B cell (primary cell): ENCODE results near the gene RAB31. TPM values are rescaled to one million over a fixed set of nuclear protein-coding genes. Genes with fewer than 3 reads are reported as not detected.
"Not testable (repeated sequence)": the region's sequence is repeated elsewhere in the genome, so short reads cannot be mapped to it uniquely, and the experiment has no call there.

Source experiments
- ATAC-seq: fragments of 200-7000 bp; cut with Tn5 transposase; one replicate; pipeline ENCODE4 v1.10.0; 2021; ENCODE audit warnings: low read depth, mild to moderate bottlenecking, moderate number of reproducible peaks, moderate library complexity
- CTCF ChIA-PET: fragments of 350-600 bp; sonication (Branson Sonifier 250); formaldehyde crosslinking; loops from one replicate; lab custom pipeline; 2021; ENCODE audit warnings: antibody characterized with exemption, inconsistent platforms; lab: Charles Lee
- POLR2A ChIA-PET: fragments of 350-600 bp; sonication (Branson Sonifier 250); formaldehyde crosslinking; loops from one replicate; lab custom pipeline; 2021; ENCODE audit warnings: antibody characterized with exemption; lab: Charles Lee
- DNase-seq: peaks from one replicate; pipeline ENCODE4 v3.0.0; 2013
- H2AFZ ChIP-seq: 2 replicates; pipeline ENCODE4 v1.6.1; 2012; ENCODE audit warnings: mild to moderate bottlenecking, low read depth, low read length; ENCODE audit not compliant: insufficient read depth, poor library complexity, severe bottlenecking
- H3K27ac ChIP-seq, 2 donors: 1 replicate in 1 of 2; 2 replicates in 1 of 2; pipeline ENCODE4 v1.5.1; 2012 to 2013; ENCODE audit warnings: low read length in 2 of 2, mild to moderate bottlenecking in 2 of 2, moderate library complexity in 1 of 2
- H3K27me3 ChIP-seq, 4 experiments: fragments of 200-600 bp in 1 of 4; sonication (generic) in 1 of 4; replicated peaks in 1 of 4; 1 replicate in 2 of 4; 2 replicates in 2 of 4; pipeline versions ENCODE4 v1.6.1 to v1.7.0; 2013 to 2016; ENCODE audit warnings: low read length in 3 of 4, mild to moderate bottlenecking in 2 of 4, mixed read lengths in 1 of 4, moderate library complexity in 1 of 4; ENCODE audit not compliant: insufficient read depth in 4 of 4, control insufficient read depth in 3 of 4; ENCODE audit errors: control extremely low read depth in 1 of 4
- H3K36me3 ChIP-seq, 2 experiments: replicated peaks in 1 of 2; 1 replicate in 1 of 2; 2 replicates in 1 of 2; pipeline versions ENCODE4 v1.6.1 to v1.7.1; 2013; ENCODE audit warnings: low read length in 1 of 2; ENCODE audit not compliant: insufficient read depth in 2 of 2, control insufficient read depth in 1 of 2; ENCODE audit errors: control extremely low read depth in 1 of 2, extremely low read depth in 1 of 2
- H3K4me1 ChIP-seq, 2 donors: fragments of 200-600 bp in 1 of 2; sonication (generic) in 1 of 2; 1 replicate in 1 of 2; 2 replicates in 1 of 2; pipeline versions ENCODE4 v1.5.1 to v1.6.1; 2013 to 2017; ENCODE audit warnings: low read length in 2 of 2; ENCODE audit not compliant: control insufficient read depth in 2 of 2, insufficient read depth in 2 of 2
- H3K4me2 ChIP-seq: replicated peaks from 2 replicates; pipeline ENCODE3; 2012; ENCODE audit warnings: mild to moderate bottlenecking, low read depth, low read length; ENCODE audit not compliant: poor library complexity, severe bottlenecking
- H3K4me3 ChIP-seq, 5 experiments: fragments of 200-600 bp in 1 of 5; sonication (generic) in 1 of 5; 1 replicate in 3 of 5; 2 replicates in 2 of 5; pipeline versions ENCODE4 v1.5.1 to v1.7.0; 2011 to 2016; ENCODE audit warnings: low read length in 4 of 5, mild to moderate bottlenecking in 4 of 5, low read depth in 2 of 5, control low read depth in 1 of 5, moderate library complexity in 1 of 5; ENCODE audit not compliant: insufficient read depth in 1 of 5; ENCODE audit errors: control extremely low read depth in 1 of 5, extremely low read depth in 1 of 5
- H3K79me2 ChIP-seq: fragments of 200-600 bp; sonication (generic); one replicate; pipeline ENCODE4 v1.6.0; 2016; ENCODE audit warnings: low read length; ENCODE audit not compliant: control insufficient read depth, insufficient read depth
- H3K9ac ChIP-seq: fragments of 200-600 bp; sonication (generic); 2 replicates; pipeline ENCODE4 v1.6.1; 2017; ENCODE audit warnings: mild to moderate bottlenecking, low read length, moderate library complexity
- H3K9me3 ChIP-seq, 3 donors: one replicate each; pipeline versions ENCODE4 v1.6.1 to v1.7.1; 2013; ENCODE audit warnings: low read length in 2 of 3; ENCODE audit not compliant: control insufficient read depth in 2 of 3, insufficient read depth in 1 of 3; ENCODE audit errors: control extremely low read depth in 1 of 3
- H4K20me1 ChIP-seq: 2 replicates; pipeline ENCODE4 v1.6.0; 2012; ENCODE audit warnings: mild to moderate bottlenecking, low read length; ENCODE audit not compliant: insufficient read depth, control insufficient read depth, poor library complexity, severe bottlenecking
- H3K27ac Mint-ChIP-seq: one replicate; pipeline ENCODE4 v1.8.0; 2021; ENCODE audit warnings: mixed read lengths
- H3K27me3 Mint-ChIP-seq: one replicate; pipeline ENCODE4 v1.8.0; 2021; ENCODE audit warnings: mixed read lengths
- H3K4me1 Mint-ChIP-seq: one replicate; pipeline ENCODE4 v1.8.0; 2021; ENCODE audit warnings: mixed read lengths
- H3K4me3 Mint-ChIP-seq: one replicate; pipeline ENCODE4 v1.8.0; 2021; ENCODE audit warnings: mixed read lengths
- H3K9me3 Mint-ChIP-seq: one replicate; pipeline ENCODE4 v1.8.0; 2022; ENCODE audit warnings: mixed read lengths; ENCODE audit not compliant: insufficient read depth
- CTCF ChIP-seq: fragments of 200-600 bp; IDR thresholded peaks from one replicate; pipeline ENCODE4 v1.8.0; 2022; ENCODE audit warnings: antibody characterized with exemption, mild to moderate bottlenecking
- EZH2 ChIP-seq: IDR thresholded peaks from 2 replicates; pipeline ENCODE4 v1.6.1; 2012; ENCODE audit warnings: borderline replicate concordance, low read depth, mild to moderate bottlenecking, moderate library complexity, low read length; ENCODE audit not compliant: insufficient read depth, poor library complexity, severe bottlenecking
- whole genome bisulfite sequencing: methylation state at CpG from one replicate; pipeline ENCODE4 v1.1.5; 2013; ENCODE audit warnings: missing lambda C conversion rate; ENCODE audit not compliant: insufficient coverage; 5-methylcytosine and 5-hydroxymethylcytosine counted together
- intact Hi-C: fragments of 100-400 bp; cut with micrococcal nuclease; formaldehyde crosslinking; loops from one replicate; pipeline ENCODE4 v1.10.0; 2022
- polyA plus RNA-seq: library from polyadenylated mRNA; depleted of rRNA; stranded (reverse); fragments of >200 nt; gene quantifications from 2 replicates; pipeline ENCODE4 v1.2.3, GENCODE V29; 2012
- total RNA-seq, 2 donors: library from RNA; stranded (reverse); fragments of 120-200 nt in 1 of 2; gene quantifications; 1 replicate in 1 of 2; 2 replicates in 1 of 2; pipeline versions ENCODE4 v1.2.3 to v1.2.4, GENCODE V29; 2013 to 2022

RAB31 gene
- total and polyA plus RNA-seq, 2 donors (not counting 1 experiment from before 2014, with no cell fraction given) = 15.5 to 44.6 TPM

- H3K9ac ChIP-seq = no peak overlapping the region
- peak overlapping the region; percentile 12 for H3K4me2 ChIP-seq
- DNase-seq (peak; percentile 95), ATAC-seq (peak; percentile 95)
- no CpG with 5 or more reads among the region's 8 CpGs for WGBS
- no peak overlapping the region for H2AFZ ChIP-seq
- H4K20me1 ChIP-seq = no peaks in the 10 kb centered on the region
- H3K4me3 Mint-ChIP-seq = peak overlapping the region; percentile 40
- ChIA-PET POLR2A (no interaction called here), CTCF (interaction anchor here (0.6 to 2.6 kb wide), 10 partner anchors 10 to 240 kb away, joined by 3 to 16 read pairs (median 6); partner anchors contain the start of genes RAB31 and VAPA)
- peaks cover 12 to 15% of the 10 kb centered on the region in 2 donors for H3K4me1 ChIP-seq
- peaks cover 10% of the 10 kb centered on the region for H3K4me1 Mint-ChIP-seq
- intact Hi-C loops = loop anchor here (1.0 to 10.0 kb wide), 5 partner anchors 38 to 240 kb away; partner anchors contain the start of gene RALBP1
- H3K27me3 ChIP-seq = no peaks in the 10 kb centered on the region
- H3K79me2 ChIP-seq = no peaks in the 10 kb centered on the region
- H3K36me3 ChIP-seq = no peaks in the 10 kb centered on the region
- no peaks in the 10 kb centered on the region for H3K27me3 Mint-ChIP-seq
- peak overlapping the region; percentile 65 to 78 for H3K27ac ChIP-seq
- TF ChIP-seq CTCF (peak; percentile 65), EZH2 (no peak)
- peaks cover 0 to 5% (median 0%) of the 10 kb centered on the region in 3 donors for H3K9me3 ChIP-seq
- no peak overlapping the region for H3K4me3 ChIP-seq
- H3K9me3 Mint-ChIP-seq = no peaks in the 10 kb centered on the region
- peak overlapping the region; percentile 90 for H3K27ac Mint-ChIP-seq
Measured at GRCh38 chr18:9673296-9674251, 34.5 kb upstream of the RAB31 start.

DNA sequence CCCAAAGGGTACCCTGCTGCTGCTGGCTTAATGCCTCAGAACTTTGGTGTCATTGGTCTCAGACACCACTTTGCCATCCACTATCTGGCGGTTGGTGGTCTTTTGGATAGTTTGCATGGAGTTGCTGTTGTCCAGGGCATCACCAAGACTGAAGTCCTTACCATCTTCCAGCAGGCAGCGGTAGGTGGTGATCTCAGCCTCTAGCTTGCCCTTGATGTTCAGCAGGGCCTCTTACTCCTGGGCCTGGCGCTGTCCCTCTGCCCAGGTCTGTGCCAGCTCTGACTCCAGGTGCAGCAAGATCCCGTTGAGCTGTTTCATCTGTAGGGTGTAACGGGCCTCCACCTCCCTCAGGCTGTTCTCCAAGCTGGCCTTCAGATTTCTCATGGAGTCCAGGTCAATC lies 29.9 kb upstream of the RAB31 start:
- DNase-seq, H3K79me2 ChIP-seq, H3K4me2 ChIP-seq, H3K4me3 ChIP-seq, H3K27ac ChIP-seq, H4K20me1 ChIP-seq, ATAC-seq, H3K9me3 Mint-ChIP-seq, H3K4me1 Mint-ChIP-seq, H3K4me3 Mint-ChIP-seq, H2AFZ ChIP-seq, POLR2A ChIA-PET, H3K27me3 ChIP-seq, H3K9me3 ChIP-seq, H3K9ac ChIP-seq, CTCF ChIA-PET, H3K27ac Mint-ChIP-seq, H3K36me3 ChIP-seq, H3K4me1 ChIP-seq, H3K27me3 Mint-ChIP-seq: not testable (repeated sequence)
- WGBS = 96% methylated on average over 4 of the region's 5 CpGs
- intact Hi-C loops = loop anchor here (10.0 kb wide), 1 partner anchor 203 kb away; the partner anchor contains the start of gene RALBP1
